Central memory CD8-positive, alpha-beta T cell (primary cell): Measurements from ENCODE around the gene NDST1.
"Not testable (repeated sequence)": the region's sequence is repeated elsewhere in the genome, so short reads cannot be mapped to it uniquely, and the experiment has no call there.

Experiments
- ATAC-seq: fragments of 150-1000 bp; cut with Tn5 transposase; replicated peaks from 2 replicates; pipeline ENCODE4 v1.10.0; 2022; ENCODE audit warnings: mild to moderate bottlenecking, moderate FRiP score, moderate number of reproducible peaks; ENCODE audit not compliant: poor library complexity, severe bottlenecking; ENCODE audit errors: extremely low read depth
- DNase-seq, 2 donors: peaks; one replicate each; pipeline ENCODE4 v3.0.0; 2021; ENCODE audit warnings: low spot score in 2 of 2
- H3K27ac Mint-ChIP-seq: one replicate; pipeline ENCODE4 v1.8.0; 2022; ENCODE audit warnings: low read depth, mild to moderate bottlenecking, moderate library complexity, mixed read lengths
- H3K27me3 Mint-ChIP-seq: one replicate; pipeline ENCODE4 v1.8.0; 2022; ENCODE audit warnings: mixed read lengths
- H3K36me3 Mint-ChIP-seq: one replicate; pipeline ENCODE4 v1.8.0; 2022; ENCODE audit warnings: mild to moderate bottlenecking, moderate library complexity, mixed read lengths; ENCODE audit not compliant: insufficient read depth
- H3K4me1 Mint-ChIP-seq: one replicate; pipeline ENCODE4 v1.8.0; 2022; ENCODE audit warnings: mixed read lengths
- H3K4me3 Mint-ChIP-seq: one replicate; pipeline ENCODE4 v1.8.0; 2022; ENCODE audit warnings: mild to moderate bottlenecking, moderate library complexity, mixed read lengths
- H3K9me3 Mint-ChIP-seq: one replicate; pipeline ENCODE4 v1.8.0; 2022; ENCODE audit warnings: mixed read lengths

The NDST1 gene

GRCh38 chr5:150516011-150516410 lies 8.1 kb downstream of the NDST1 start:
- H3K4me3 Mint-ChIP-seq = no peak overlapping the region

GRCh38 chr5:150517272-150518152 lies 9.6 kb downstream of the NDST1 start:
- H3K36me3 Mint-ChIP-seq = peaks cover 3% of the 10 kb centered on the region
- ATAC-seq (no peak), DNase-seq (no peak)
- H3K27me3 Mint-ChIP-seq = no peaks in the 10 kb centered on the region
- no peaks in the 10 kb centered on the region for H3K9me3 Mint-ChIP-seq
- peak overlapping the region; percentile 46 for H3K27ac Mint-ChIP-seq
- no peaks in the 10 kb centered on the region for H3K4me1 Mint-ChIP-seq
- no peak overlapping the region for H3K4me3 Mint-ChIP-seq

More at GRCh38 chr5:150516011-150516410, 8.1 kb downstream of the NDST1 start:
- no peaks in the 10 kb centered on the region for H3K4me1 Mint-ChIP-seq
- no peaks in the 10 kb centered on the region for H3K9me3 Mint-ChIP-seq
- DNase-seq (no peak), ATAC-seq (no peak)
- H3K36me3 Mint-ChIP-seq = peaks cover 3% of the 10 kb centered on the region
- no peaks in the 10 kb centered on the region for H3K27me3 Mint-ChIP-seq
- no peak overlapping the region for H3K27ac Mint-ChIP-seq

DNA sequence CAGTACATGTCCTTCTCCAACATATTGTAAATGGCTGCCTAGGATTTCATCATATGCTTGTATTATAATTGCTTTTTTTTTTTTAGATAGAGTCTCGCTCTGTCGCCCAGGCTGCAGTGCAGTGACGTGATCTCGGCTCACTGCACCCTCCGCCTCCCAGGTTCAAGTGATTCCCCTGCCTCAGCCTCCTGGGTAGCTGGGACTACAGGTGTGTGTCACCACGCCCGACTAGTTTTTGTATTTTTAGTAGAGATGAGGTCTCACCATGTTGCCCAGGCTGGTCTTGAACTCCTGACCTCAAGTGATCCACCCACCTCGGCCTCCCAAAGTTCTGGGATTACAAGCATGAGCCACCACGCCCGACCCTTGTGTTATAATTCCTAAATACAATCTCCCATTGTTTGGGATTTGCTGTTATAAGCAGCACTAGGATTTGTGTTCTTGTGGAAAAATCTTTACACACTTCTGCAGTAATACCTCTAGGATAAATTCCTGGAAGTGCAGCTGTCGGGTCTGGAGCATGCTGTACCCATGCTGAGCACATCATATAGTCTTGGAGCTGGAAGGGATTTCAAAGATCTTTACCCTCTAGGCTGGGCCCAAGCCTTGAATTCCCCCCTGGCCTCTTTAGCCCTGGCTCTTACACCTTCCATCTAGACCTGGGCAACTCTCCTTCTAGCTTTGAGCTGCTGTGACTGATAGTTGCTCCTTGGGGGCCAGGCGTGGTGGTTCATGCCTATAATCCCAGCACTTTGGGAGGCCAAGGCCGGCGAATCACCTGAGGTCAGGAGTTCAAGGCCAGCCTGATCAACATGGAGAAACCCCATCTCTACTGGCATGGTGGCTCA lies 11.0 kb downstream of the NDST1 start:
- H3K27me3 Mint-ChIP-seq, H3K36me3 Mint-ChIP-seq, H3K27ac Mint-ChIP-seq, H3K9me3 Mint-ChIP-seq, H3K4me1 Mint-ChIP-seq, H3K4me3 Mint-ChIP-seq, ATAC-seq, DNase-seq: not testable (repeated sequence)

GRCh38 chr5:150519560-150519945 lies 11.6 kb downstream of the NDST1 start:
- Mint-ChIP-seq H3K9me3 (no peaks in the 10 kb centered on the region), H3K4me3 (no peak overlapping the region), H3K4me1 (no peaks in the 10 kb centered on the region), H3K27me3 (no peaks in the 10 kb centered on the region), H3K36me3 (peaks cover 3% of the 10 kb centered on the region), H3K27ac (no peak overlapping the region)
- no peak for DNase-seq
- no peak for ATAC-seq

DNA sequence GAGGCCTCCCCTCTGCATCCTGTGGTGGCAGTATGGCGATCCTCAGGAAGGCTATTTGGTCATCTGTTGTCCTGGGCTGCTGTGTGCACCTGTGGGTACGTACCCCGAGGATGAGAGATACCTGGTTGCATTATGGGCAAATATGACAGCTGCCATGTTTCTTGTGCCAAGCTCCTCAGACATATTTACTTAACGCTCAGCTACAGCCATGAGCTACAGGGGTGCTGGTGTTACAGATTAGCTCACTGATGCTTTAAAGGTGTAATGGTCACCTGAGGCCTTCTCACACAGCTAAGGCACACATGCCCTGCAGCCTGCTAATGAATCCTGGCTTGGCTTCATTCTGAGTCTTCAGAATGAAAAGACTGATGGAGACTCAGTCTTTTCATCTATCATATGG lies 12.0 kb downstream of the NDST1 start:
- peaks cover 3% of the 10 kb centered on the region for H3K36me3 Mint-ChIP-seq
- H3K4me3 Mint-ChIP-seq = no peak overlapping the region
- H3K9me3 Mint-ChIP-seq = no peaks in the 10 kb centered on the region
- no peak overlapping the region for H3K27ac Mint-ChIP-seq
- H3K27me3 Mint-ChIP-seq = no peaks in the 10 kb centered on the region
- ATAC-seq (no peak), DNase-seq (no peak)
- H3K4me1 Mint-ChIP-seq = no peaks in the 10 kb centered on the region

GRCh38 chr5:150520747-150521521 lies 13.0 kb downstream of the NDST1 start:
- H3K9me3 Mint-ChIP-seq = no peaks in the 10 kb centered on the region
- H3K27ac Mint-ChIP-seq = no peak overlapping the region
- H3K27me3 Mint-ChIP-seq = no peaks in the 10 kb centered on the region
- H3K4me3 Mint-ChIP-seq = no peak overlapping the region
- DNase-seq (no peak), ATAC-seq (no peak)
- peaks cover 4% of the 10 kb centered on the region for H3K36me3 Mint-ChIP-seq
- no peaks in the 10 kb centered on the region for H3K4me1 Mint-ChIP-seq

DNA sequence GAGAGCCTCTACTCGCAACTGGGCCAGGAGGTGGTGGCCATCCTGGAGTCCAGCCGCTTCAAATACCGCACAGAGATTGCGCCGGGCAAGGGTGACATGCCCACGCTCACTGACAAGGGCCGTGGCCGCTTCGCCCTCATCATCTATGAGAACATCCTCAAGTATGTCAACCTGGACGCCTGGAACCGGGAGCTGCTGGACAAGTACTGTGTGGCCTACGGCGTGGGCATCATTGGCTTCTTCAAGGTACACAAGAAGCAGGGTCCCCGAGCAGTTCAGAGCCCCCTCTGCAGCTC lies 13.5 kb downstream of the NDST1 start:
- ATAC-seq = no peak
- no peak overlapping the region for H3K4me3 Mint-ChIP-seq
- no peak for DNase-seq
- H3K4me1 Mint-ChIP-seq = peaks cover 2% of the 10 kb centered on the region
- no peaks in the 10 kb centered on the region for H3K27me3 Mint-ChIP-seq
- H3K27ac Mint-ChIP-seq = no peak overlapping the region
- no peaks in the 10 kb centered on the region for H3K9me3 Mint-ChIP-seq
- H3K36me3 Mint-ChIP-seq = peaks cover 5% of the 10 kb centered on the region

DNA sequence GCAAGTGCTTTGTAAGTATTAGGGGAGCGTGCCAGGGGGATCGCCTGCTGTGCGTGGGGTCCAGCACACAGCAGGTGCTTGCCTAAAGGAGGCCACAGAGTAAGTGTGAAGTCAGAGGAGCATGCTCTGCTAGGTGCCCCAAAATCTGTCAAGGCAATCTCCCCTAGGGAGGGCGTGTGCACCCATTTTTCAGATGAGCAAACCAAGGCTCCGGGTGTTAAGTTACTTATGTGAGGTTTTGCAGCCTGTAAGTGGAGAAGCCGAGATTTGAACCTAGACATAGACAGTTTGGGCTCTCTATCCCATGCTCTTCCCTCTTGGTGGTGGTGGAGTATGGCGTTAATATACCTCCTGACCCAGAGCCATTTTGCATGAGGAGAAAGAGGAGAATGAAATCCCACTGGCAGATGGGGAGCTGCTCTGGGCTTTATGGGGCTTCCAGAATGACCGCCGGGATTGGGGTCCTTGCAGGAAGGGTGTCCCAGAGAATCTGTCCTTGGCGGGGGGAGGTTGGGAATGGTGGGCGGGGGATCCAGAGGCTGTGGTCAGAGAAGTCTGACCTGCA lies 14.1 kb downstream of the NDST1 start:
- Mint-ChIP-seq H3K27ac (no peak overlapping the region), H3K9me3 (no peaks in the 10 kb centered on the region), H3K4me1 (peaks cover 6% of the 10 kb centered on the region), H3K27me3 (no peaks in the 10 kb centered on the region), H3K36me3 (peaks cover 6% of the 10 kb centered on the region), H3K4me3 (no peak overlapping the region)
- no peak for DNase-seq
- ATAC-seq = no peak

DNA sequence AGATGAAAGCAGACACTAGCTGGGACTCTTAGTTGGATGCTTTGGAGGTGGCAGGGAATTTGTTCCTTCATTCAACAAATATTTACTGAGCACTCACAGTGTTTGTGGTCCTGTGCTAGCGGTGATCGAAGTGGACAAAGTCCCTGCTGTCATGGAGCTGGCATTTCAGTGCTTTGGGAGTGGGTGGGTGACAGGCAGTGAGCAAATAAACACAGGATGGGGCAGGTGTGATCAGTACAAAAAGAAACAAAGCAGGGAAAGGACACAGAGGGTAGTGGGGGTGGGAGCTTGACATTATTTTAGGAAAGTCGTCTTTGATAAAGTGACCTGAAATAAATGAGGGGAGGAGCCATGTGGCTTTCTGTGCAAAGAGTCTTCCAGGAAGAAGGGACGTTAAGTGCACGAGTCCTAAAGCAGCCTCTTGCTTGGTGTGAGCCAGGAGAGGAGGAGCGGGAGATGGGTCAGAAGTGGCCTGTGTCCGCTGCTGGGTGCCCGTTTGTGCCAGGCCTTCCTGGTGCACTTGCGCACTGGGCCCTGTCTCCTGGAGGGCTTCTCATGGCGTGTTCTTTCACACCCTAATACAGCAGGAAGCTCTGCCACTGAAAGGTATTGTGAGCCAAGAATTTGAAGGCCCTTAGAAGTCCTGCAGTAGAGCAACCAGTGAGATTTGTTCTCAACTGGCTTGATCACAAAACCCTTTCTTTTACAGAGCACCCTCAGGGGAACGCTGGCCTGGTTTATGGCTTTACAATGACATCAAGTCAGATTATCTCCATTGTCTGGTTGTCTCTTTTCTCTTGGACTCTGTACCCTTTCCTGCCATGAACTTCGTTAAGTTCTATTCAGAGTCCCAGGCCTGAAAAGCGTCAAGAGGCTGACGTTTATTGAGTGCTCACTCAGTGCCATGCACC lies 14.8 kb downstream of the NDST1 start:
- peaks cover 6% of the 10 kb centered on the region for H3K36me3 Mint-ChIP-seq
- DNase-seq (no peak), ATAC-seq (no peak)
- H3K4me3 Mint-ChIP-seq = no peak overlapping the region
- no peaks in the 10 kb centered on the region for H3K9me3 Mint-ChIP-seq
- no peaks in the 10 kb centered on the region for H3K27me3 Mint-ChIP-seq
- no peak overlapping the region for H3K27ac Mint-ChIP-seq
- peaks cover 12% of the 10 kb centered on the region for H3K4me1 Mint-ChIP-seq

DNA sequence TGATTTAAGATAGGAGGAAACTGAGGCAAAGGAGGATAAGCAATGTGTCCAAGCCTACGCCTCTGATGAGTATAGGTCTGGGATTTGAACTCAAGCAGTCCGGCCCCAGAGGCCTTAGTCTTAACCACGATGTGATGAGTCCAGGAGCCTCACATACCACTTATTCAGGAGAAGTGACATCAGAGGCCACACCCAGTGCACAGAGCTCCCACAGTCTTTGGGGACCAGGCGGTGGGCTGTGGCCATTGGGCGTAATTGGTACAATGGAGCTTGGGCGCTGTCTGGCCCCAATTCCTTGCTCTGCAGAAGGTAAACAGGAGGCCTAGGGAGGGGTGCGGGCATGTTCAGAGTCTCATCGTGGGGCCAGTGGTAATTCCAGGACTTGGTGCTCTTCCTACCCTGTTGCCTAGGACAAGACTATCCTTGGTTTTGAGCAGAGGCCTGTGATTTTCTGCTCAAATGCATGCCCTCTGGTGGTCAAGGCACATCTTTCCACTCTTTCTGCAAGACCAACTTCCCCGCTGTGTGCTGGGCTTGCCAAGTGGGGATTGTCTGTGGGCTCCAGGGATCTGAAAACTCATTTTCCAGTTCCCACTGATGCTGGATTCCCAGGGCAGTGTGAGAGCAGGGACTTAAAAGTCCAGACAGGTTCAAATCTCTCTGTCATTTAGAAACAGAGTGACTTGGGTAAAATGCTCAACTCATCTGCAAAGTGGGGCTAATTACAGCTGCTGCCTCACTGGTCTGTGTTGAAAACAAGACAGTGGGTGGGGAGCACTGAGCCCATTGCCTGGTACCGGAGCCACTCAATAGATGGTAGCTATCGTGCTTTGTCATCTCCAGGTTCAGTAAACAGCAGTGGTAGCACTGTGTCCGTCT lies 15.8 kb downstream of the NDST1 start:
- Mint-ChIP-seq H3K27ac (no peak overlapping the region), H3K36me3 (peaks cover 6% of the 10 kb centered on the region), H3K27me3 (no peaks in the 10 kb centered on the region), H3K4me3 (no peak overlapping the region), H3K9me3 (no peaks in the 10 kb centered on the region), H3K4me1 (peaks cover 12% of the 10 kb centered on the region)
- no peak for DNase-seq
- no peak for ATAC-seq

- no peak for ATAC-seq
- Mint-ChIP-seq H3K27me3 (no peaks in the 10 kb centered on the region), H3K4me3 (no peak overlapping the region), H3K36me3 (peaks cover 3% of the 10 kb centered on the region), H3K27ac (no peak overlapping the region), H3K9me3 (no peaks in the 10 kb centered on the region), H3K4me1 (peaks cover 12% of the 10 kb centered on the region)
- no peak for DNase-seq
Measured at GRCh38 chr5:150525163-150525562, 17.2 kb downstream of the NDST1 start.
